Duodenal mucosa (tissue), 2 donors: ENCODE data around the gene ERICH4.
"Not testable (repeated sequence)": the region's sequence is repeated elsewhere in the genome, so short reads cannot be mapped to it uniquely, and the experiment has no call there.

Source experiments
- H3K27ac ChIP-seq: one replicate; pipeline ENCODE4 v1.7.0; 2013; ENCODE audit warnings: low read depth, low read length
- H3K27me3 ChIP-seq, 2 donors: one replicate each; pipeline ENCODE4 v1.7.0; 2013; ENCODE audit warnings: low read length in 2 of 2, control low read depth in 1 of 2; ENCODE audit not compliant: insufficient read depth in 2 of 2, control insufficient read depth in 1 of 2
- H3K36me3 ChIP-seq, 2 donors: one replicate each; pipeline ENCODE4 v1.7.0; 2013; ENCODE audit warnings: low read length in 2 of 2, control low read depth in 1 of 2; ENCODE audit not compliant: insufficient read depth in 2 of 2, control insufficient read depth in 1 of 2
- H3K4me1 ChIP-seq, 2 donors: one replicate each; pipeline ENCODE4 v1.7.0; 2013; ENCODE audit warnings: low read length in 2 of 2, control low read depth in 1 of 2; ENCODE audit not compliant: insufficient read depth in 2 of 2, control insufficient read depth in 1 of 2
- H3K4me3 ChIP-seq, 2 donors: one replicate each; pipeline ENCODE4 v1.7.0; 2013; ENCODE audit warnings: low read length in 2 of 2, low read depth in 1 of 2
- H3K9ac ChIP-seq, 2 donors: one replicate each; pipeline ENCODE4 v1.7.0; 2013; ENCODE audit warnings: low read length in 2 of 2, low read depth in 1 of 2
- H3K9me3 ChIP-seq, 2 donors: one replicate each; pipeline ENCODE4 v1.7.0; 2013; ENCODE audit warnings: low read length in 2 of 2, control low read depth in 1 of 2; ENCODE audit not compliant: control insufficient read depth in 1 of 2

Gene ERICH4

DNA sequence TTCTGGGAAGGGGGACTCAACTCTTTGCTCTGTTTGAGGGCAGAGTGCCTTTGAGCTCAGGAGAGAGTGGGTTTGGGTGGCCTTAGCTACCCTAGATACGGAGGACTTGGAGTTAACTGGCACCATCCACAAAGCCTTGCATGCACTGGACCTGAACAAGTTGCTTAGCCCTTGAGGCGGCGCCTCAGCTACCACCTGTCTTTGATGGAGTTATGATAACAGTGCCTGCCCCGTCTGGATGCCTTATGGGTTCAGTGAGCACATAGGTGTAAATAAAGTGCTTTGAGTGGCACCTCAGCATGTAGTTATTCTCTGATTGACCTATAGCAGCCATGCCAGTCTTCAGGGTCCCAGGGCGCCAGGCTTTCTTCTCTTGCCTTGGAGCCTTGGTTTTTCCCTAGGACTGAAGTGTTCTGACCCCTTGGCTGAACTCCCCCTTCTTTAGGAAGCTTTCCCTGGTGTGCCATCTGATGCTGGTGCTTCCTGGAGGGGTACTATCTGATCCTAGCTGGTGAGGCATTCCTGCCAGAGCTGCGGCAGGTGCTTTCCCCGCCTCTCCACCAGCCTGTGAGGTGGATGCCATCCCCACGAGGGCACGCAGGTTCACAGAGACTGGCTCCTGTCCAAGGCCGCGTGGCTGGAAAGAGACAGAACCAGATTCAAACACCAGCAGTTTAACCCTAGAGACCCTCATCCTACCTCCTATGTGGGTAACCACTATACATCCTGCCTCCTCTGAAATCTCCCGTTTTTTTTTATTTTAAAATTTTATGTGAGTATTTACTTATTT is 39.6 kb upstream of the ERICH4 start:
- Histone ChIP-seq H3K36me3 (peaks cover 3 to 10% of the 10 kb centered on the region in 2 donors), H3K4me1 (peaks cover 11 to 15% of the 10 kb centered on the region in 2 donors), H3K27me3 (no peaks in the 10 kb centered on the region), H3K9ac (no peak overlapping the region), H3K27ac (no peak overlapping the region), H3K4me3 (no peak overlapping the region), H3K9me3 (no peaks in the 10 kb centered on the region)

DNA sequence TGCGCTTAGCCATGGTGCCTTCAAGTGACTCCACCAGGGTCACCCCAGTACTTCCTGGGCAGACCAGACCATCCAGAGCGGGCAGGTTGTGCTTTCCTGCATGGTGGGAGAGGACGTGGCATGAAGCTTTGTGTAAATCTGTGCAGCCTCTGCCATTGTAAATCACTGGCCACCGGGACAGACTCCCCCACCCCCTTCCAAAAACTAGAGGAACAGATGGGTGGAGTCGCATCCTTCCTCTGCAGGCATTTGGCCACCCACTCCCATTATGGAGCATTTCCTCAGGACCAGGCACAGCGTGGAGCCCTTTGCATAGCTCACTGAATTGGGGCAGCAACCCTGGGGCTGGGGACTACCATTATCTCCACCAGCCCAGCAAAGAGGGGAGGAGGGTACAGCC is 37.2 kb upstream of the ERICH4 start:
- Histone ChIP-seq H3K27me3 (no peaks in the 10 kb centered on the region), H3K4me3 (no peak overlapping the region), H3K4me1 (peaks cover 8 to 18% of the 10 kb centered on the region in 2 donors), H3K9me3 (no peaks in the 10 kb centered on the region), H3K27ac (no peak overlapping the region), H3K9ac (no peak overlapping the region), H3K36me3 (peaks cover 8 to 13% of the 10 kb centered on the region in 2 donors)

DNA sequence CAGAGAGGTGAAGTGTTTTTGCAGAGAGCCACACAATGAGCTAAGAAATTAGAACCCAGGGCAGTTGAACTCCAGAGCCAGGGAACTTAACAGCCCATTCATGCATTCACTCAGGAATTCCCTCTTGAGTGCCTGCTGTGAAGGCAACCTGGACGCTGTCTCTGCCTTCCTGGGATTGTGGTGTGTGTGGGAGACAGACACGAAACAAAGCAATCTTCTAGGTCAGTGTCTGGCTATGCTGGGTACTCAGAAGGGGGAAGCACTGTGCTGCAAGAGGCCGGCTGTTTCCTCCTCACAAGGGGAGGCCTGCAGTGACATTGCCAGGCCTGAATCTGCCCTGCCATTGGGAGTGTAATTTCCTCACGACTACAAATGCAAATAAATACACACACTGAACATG is 35.7 kb upstream of the ERICH4 start:
- Histone ChIP-seq H3K4me3 (no peak overlapping the region), H3K27me3 (no peaks in the 10 kb centered on the region), H3K27ac (no peak overlapping the region), H3K9ac (no peak overlapping the region), H3K9me3 (no peaks in the 10 kb centered on the region), H3K36me3 (peaks cover 11 to 17% of the 10 kb centered on the region in 2 donors), H3K4me1 (peaks cover 8 to 18% of the 10 kb centered on the region in 2 donors)

DNA sequence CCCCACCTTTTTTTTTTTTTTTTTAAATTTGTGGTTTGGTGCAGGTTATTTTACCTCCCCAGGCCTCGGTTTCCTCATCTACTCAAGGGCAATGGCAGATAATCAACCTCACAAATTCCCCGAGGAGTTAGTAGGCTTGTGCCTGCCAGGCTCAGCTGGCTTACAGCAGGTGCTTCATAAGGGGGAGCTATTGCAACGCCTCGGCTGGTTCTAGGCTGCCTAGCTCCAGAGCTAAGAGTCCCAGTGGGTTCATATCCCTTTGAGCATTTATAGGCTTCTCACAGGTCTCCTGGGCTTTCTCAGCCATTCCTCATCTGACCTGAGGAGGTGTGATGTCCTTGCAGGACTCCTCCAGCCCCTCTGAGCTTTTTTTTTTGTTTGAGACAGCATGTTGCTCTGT is 34.7 kb upstream of the ERICH4 start:
- no peaks in the 10 kb centered on the region for H3K9me3 ChIP-seq
- H3K27me3 ChIP-seq: no peaks in the 10 kb centered on the region
- H3K4me1 ChIP-seq: peaks cover 8 to 14% of the 10 kb centered on the region in 2 donors
- H3K9ac ChIP-seq: no peak overlapping the region
- H3K27ac ChIP-seq: no peak overlapping the region
- no peak overlapping the region for H3K4me3 ChIP-seq
- H3K36me3 ChIP-seq: peaks cover 11 to 18% of the 10 kb centered on the region in 2 donors

DNA sequence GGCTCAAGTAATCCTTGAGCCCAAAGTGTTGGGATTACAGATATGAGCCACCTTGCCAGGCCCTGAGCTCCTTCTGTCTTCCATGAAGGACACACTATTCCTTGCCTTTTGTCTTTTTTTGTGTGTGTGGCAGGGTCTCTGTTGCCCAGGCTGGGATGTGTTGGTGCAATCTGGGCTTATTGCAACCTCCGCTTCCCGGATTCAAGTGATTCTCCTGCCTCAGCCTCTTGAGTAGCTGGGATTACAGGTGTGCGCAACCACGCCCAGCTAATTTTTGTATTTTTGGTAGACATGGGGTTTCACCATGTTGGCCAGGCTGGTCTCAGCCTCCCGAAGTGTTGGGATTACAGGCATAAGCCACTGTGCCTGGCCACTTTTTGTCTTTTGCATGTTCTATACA is 34.1 kb upstream of the ERICH4 start:
- H3K4me1 ChIP-seq: peaks cover 8 to 11% of the 10 kb centered on the region in 2 donors
- H3K27ac ChIP-seq: not testable (repeated sequence)

DNA sequence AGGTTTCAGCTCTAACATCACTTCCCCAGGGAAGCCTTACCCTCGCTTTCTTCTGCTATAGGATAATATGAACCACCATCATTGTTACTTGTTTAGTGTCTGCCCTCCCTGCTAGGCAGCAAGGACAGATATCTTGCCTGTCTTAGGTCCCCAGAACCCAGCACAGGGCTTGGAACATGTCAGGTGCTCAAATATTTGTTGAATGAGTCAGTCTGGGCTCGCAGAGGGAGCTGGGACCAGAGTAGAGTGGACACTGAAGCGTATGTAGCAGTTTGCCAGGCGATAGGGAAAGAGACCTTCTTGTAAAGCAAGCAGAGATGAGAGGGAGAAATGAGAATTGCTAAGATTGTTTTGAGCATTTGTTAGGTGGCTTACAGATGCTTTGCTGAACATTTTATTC is 33.7 kb upstream of the ERICH4 start:
- H3K9ac ChIP-seq: no peak overlapping the region
- H3K27me3 ChIP-seq: no peaks in the 10 kb centered on the region
- peaks cover 8 to 28% of the 10 kb centered on the region in 2 donors for H3K36me3 ChIP-seq
- H3K9me3 ChIP-seq: no peaks in the 10 kb centered on the region
- H3K4me3 ChIP-seq: no peak overlapping the region
- peaks cover 10 to 15% of the 10 kb centered on the region in 2 donors for H3K4me1 ChIP-seq
- no peak overlapping the region for H3K27ac ChIP-seq

More for the DNA sequence above, 34.1 kb upstream of the ERICH4 start:
- H3K9ac ChIP-seq, H3K9me3 ChIP-seq, H3K4me3 ChIP-seq, H3K27me3 ChIP-seq: not testable (repeated sequence)
- H3K36me3 ChIP-seq: peaks cover 8 to 24% of the 10 kb centered on the region in 2 donors

DNA sequence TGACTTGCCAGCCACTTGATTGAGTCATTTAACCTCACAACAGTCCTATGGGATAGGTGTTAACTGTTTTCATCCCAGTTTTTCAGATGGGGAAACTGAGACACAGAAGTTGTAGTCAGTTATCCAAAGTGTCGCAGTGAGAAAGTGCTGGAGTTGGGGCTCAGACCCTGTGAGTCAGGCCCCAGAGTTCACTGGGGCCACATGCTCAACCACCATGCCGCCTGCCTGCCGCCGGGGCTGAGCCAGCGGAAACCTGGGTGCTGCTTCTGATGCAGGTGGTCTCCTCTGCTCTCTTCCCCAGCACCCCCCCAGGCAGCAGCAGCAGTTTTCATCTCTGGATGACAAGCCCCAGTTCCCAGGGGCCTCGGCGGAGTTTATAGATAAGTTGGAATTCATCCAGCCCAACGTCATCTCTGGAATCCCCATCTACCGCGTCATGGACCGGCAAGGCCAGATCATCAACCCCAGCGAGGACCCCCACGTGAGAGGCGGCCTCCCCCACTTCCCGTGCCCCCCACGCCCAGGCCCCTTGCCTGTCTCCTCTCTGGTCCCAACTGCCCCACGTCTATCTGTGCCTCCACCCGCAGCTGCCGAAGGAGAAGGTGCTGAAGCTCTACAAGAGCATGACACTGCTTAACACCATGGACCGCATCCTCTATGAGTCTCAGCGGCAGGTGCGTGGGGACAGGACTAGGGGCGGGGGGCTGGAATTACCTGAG is 32.5 kb upstream of the ERICH4 start:
- Histone ChIP-seq H3K9me3 (no peaks in the 10 kb centered on the region), H3K4me1 (peaks cover 21% of the 10 kb centered on the region in 2 donors), H3K27ac (no peak overlapping the region), H3K36me3 (peaks cover 13 to 40% of the 10 kb centered on the region in 2 donors), H3K9ac (no peak overlapping the region), H3K27me3 (no peaks in the 10 kb centered on the region), H3K4me3 (no peak overlapping the region)

DNA sequence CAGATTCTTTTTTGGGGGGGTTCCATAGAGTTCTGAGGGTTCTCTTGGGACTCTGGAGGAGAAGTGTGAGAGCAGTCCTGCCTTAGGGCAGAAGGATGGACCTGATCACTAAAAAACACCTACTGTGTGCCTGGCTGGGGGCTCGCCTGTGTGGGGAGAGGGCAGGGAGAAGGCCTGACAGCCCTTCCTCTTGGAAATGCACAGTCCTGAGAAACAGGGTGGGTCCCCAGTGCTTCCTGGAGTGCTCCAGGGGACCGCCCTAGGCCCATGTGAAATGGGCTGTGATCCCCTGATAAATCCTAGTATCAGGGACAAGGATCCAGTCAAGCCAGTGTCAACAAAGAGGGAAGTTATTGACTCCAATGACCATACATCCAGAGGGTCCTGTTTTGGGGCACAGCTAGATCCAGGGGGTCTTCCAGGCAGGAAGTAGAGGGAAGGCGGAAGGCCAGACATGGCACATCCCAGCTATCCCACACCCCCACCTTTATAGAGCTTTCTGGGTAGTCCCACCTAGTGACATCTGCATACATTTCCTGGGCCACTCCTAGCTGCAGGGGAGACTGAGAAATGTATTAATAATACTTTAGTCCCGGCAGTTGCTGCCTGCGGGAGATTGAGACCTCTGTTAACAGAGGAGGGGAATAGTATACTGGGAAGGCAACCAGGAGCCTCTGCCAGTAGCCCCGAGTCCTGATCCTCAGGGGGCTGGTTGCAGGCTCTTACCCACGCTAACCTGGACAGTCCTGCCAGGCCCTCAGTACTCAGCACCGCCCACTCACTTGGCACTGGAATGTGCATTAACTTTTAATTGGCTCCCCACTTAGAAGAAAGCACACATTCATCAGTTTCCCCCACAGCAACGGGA is 31.6 kb upstream of the ERICH4 start:
- Histone ChIP-seq H3K27ac (no peak overlapping the region), H3K27me3 (no peaks in the 10 kb centered on the region), H3K4me1 (peaks cover 21% of the 10 kb centered on the region in 2 donors), H3K9me3 (no peaks in the 10 kb centered on the region), H3K36me3 (peaks cover 13 to 40% of the 10 kb centered on the region in 2 donors), H3K9ac (no peak overlapping the region), H3K4me3 (no peak overlapping the region)

DNA sequence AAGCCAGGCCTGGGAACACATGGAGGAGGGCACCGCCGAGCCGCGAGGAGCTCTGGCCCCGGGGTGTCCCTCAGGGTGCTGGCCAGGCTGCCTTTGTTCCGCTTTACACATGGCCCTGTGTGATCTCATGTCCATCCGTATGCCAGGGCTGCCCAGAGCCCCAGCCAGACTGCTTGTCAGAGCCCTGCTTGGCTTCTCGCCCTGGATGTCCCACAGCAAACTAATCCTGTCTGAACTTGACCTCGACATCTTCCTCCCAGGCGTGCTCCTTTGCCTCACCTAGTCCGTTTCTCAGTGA is 31.0 kb upstream of the ERICH4 start:
- H3K27ac ChIP-seq: no peak overlapping the region
- H3K4me3 ChIP-seq: no peak overlapping the region
- H3K4me1 ChIP-seq: peaks cover 21% of the 10 kb centered on the region in 2 donors
- no peaks in the 10 kb centered on the region for H3K27me3 ChIP-seq
- no peaks in the 10 kb centered on the region for H3K9me3 ChIP-seq
- H3K36me3 ChIP-seq: peaks cover 13 to 45% of the 10 kb centered on the region in 2 donors
- no peak overlapping the region for H3K9ac ChIP-seq

DNA sequence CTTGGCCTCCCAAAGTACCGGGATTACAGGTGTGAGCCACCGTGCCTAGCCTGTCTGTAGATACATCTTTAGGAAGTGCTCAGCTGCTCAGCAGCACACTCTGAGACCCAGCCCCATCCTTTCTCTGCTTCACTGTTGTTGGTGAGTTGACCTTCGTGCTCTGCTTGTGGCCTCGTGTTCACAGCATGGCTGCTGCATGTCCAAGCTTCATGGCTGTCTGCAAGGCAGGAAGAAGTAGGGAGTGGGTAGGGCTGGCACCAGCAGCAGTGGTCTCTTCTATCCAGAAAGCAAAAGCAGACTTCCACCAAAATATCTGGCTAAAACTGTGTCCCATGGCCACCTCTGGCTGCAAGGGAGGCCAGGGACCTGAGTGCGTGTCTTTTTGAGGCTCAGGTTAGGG is 30.0 kb upstream of the ERICH4 start:
- peaks cover 13 to 52% of the 10 kb centered on the region in 2 donors for H3K36me3 ChIP-seq
- no peak overlapping the region for H3K4me3 ChIP-seq
- peaks cover 21% of the 10 kb centered on the region in 2 donors for H3K4me1 ChIP-seq
- no peaks in the 10 kb centered on the region for H3K27me3 ChIP-seq
- no peak overlapping the region for H3K9ac ChIP-seq
- no peak overlapping the region for H3K27ac ChIP-seq
- no peaks in the 10 kb centered on the region for H3K9me3 ChIP-seq
